Tibial nerve (tissue), 4 donors: Measurements from ENCODE around the gene MC3R. TPM values are rescaled to one million over a fixed set of nuclear protein-coding genes. Genes with fewer than 3 reads are reported as not detected.
"Not testable (repeated sequence)": the region's sequence is repeated elsewhere in the genome, so short reads cannot be mapped to it uniquely, and the experiment has no call there.

Experiments used
- DNase-seq, 2 donors: peaks; one replicate each; pipeline ENCODE4 v3.0.0-alpha.2; 2019; ENCODE audit warnings: low spot score in 2 of 2
- H3K27ac ChIP-seq, 4 donors: fragments of 200-600 bp; sonication (generic) in 3 of 4; one replicate each; pipeline ENCODE4 v1.5.1; 2017 to 2019; ENCODE audit warnings: mild to moderate bottlenecking in 1 of 4
- H3K27me3 ChIP-seq, 2 donors: fragments of 200-600 bp; sonication (generic) in 1 of 2; one replicate each; pipeline versions ENCODE4 v1.5.1 to v1.6.0; 2017 to 2019
- H3K36me3 ChIP-seq, 3 donors: fragments of 200-600 bp; sonication (generic); one replicate each; pipeline ENCODE4 v1.5.1; 2018 to 2019
- H3K4me1 ChIP-seq, 4 donors: fragments of 200-600 bp; sonication (generic) in 3 of 4; one replicate each; pipeline ENCODE4 v1.5.1; 2017 to 2019
- H3K4me3 ChIP-seq, 4 donors: fragments of 200-600 bp; sonication (generic) in 3 of 4; one replicate each; pipeline ENCODE4 v1.5.1; 2017 to 2019; ENCODE audit warnings: mild to moderate bottlenecking in 1 of 4, moderate library complexity in 1 of 4
- H3K9me3 ChIP-seq, 4 donors: fragments of 200-600 bp; sonication (generic) in 3 of 4; one replicate each; pipeline ENCODE4 v1.5.1; 2017 to 2019
- CTCF ChIP-seq, 5 experiments: fragments of 200-600 bp in 3 of 5; fragments of 450-650 bp in 2 of 5; sonication (generic) in 3 of 5; IDR thresholded peaks; one replicate each; pipeline ENCODE4 v1.5.1; 2016 to 2019; ENCODE audit warnings: antibody characterized with exemption in 5 of 5, mild to moderate bottlenecking in 3 of 5, moderate library complexity in 2 of 5
- EP300 ChIP-seq, 2 donors: sonication (generic); formaldehyde crosslinking; IDR thresholded peaks; one replicate each; pipeline ENCODE4 v1.6.1; 2017; ENCODE audit warnings: antibody characterized with exemption in 2 of 2, mild to moderate bottlenecking in 1 of 2
- POLR2A ChIP-seq, 2 donors: fragments of 450-650 bp; IDR thresholded peaks; one replicate each; pipeline ENCODE4 v1.6.1; 2017; ENCODE audit warnings: antibody characterized with exemption in 2 of 2, mild to moderate bottlenecking in 2 of 2, moderate library complexity in 2 of 2
- WGBS, 2 donors: methylation state at CpG; one replicate each; pipeline ENCODE4 v1.1.5; 2018; 5-methylcytosine and 5-hydroxymethylcytosine counted together
- total RNA-seq, 4 donors: library from RNA; depleted of rRNA; stranded (reverse); fragments of >200 nt; gene quantifications; one replicate each; pipeline ENCODE4 v1.1.0, GENCODE V29; 2016

MC3R gene
- total RNA-seq, 4 donors from 2014 or later, result not detected

- H3K36me3 ChIP-seq, result no peaks in the 10 kb centered on the region
- WGBS, 2 donors, result 11 to 19% methylated on average over 1 to 2 of the region's 2 CpGs
- no peak overlapping the region for H3K27ac ChIP-seq
- no peaks in the 10 kb centered on the region for H3K4me1 ChIP-seq
- DNase-seq, result no peak
- no peaks in the 10 kb centered on the region for H3K27me3 ChIP-seq
- peaks cover 0 to 14% (median 0%) of the 10 kb centered on the region in 4 donors for H3K9me3 ChIP-seq
- no peak for TF ChIP-seq CTCF (IDR thresholded peaks at IDR 0.05)
- TF ChIP-seq POLR2A (IDR thresholded peaks at IDR 0.05), result no peak
- no peak for TF ChIP-seq EP300 (IDR thresholded peaks at IDR 0.05)
- H3K4me3 ChIP-seq, result no peak overlapping the region
Measured at GRCh38 chr20:56215115-56215514, 33.4 kb upstream of the MC3R start.

GRCh38 chr20:56217829-56218228, 30.7 kb upstream of the MC3R start:
- no peaks in the 10 kb centered on the region for H3K4me1 ChIP-seq
- peaks cover 0 to 14% (median 0%) of the 10 kb centered on the region in 4 donors for H3K9me3 ChIP-seq
- TF ChIP-seq CTCF (IDR thresholded peaks at IDR 0.05) (no peak), EP300 (IDR thresholded peaks at IDR 0.05) (no peak), POLR2A (IDR thresholded peaks at IDR 0.05) (no peak)
- H3K27ac ChIP-seq, result no peak overlapping the region
- H3K36me3 ChIP-seq, result no peaks in the 10 kb centered on the region
- no peak for DNase-seq
- WGBS, 2 donors, result 56 to 59% methylated on average over 2 of the region's 2 CpGs
- no peaks in the 10 kb centered on the region for H3K27me3 ChIP-seq
- H3K4me3 ChIP-seq, result no peak overlapping the region

GRCh38 chr20:56221186-56221585, 27.3 kb upstream of the MC3R start:
- H3K27me3 ChIP-seq, DNase-seq, H3K36me3 ChIP-seq, H3K4me1 ChIP-seq, H3K27ac ChIP-seq, H3K4me3 ChIP-seq: not testable (repeated sequence)
- H3K9me3 ChIP-seq, result peaks cover 0 to 14% (median 0%) of the 10 kb centered on the region in 4 donors
- 84 to 87% methylated on average over 4 of the region's 4 CpGs for WGBS, 2 donors

GRCh38 chr20:56222201-56222600, 26.3 kb upstream of the MC3R start:
- H3K4me3 ChIP-seq, result no peak overlapping the region
- H3K27me3 ChIP-seq, result no peaks in the 10 kb centered on the region
- TF ChIP-seq POLR2A (IDR thresholded peaks at IDR 0.05) (no peak), EP300 (IDR thresholded peaks at IDR 0.05) (no peak), CTCF (IDR thresholded peaks at IDR 0.05) (no peak)
- H3K36me3 ChIP-seq, result no peaks in the 10 kb centered on the region
- H3K4me1 ChIP-seq, result no peaks in the 10 kb centered on the region
- H3K27ac ChIP-seq, result no peak overlapping the region
- no peak for DNase-seq
- 94% methylated on average over 1 of the region's 1 CpG for WGBS, 2 donors
- peaks cover 0 to 14% (median 0%) of the 10 kb centered on the region in 4 donors for H3K9me3 ChIP-seq

GRCh38 chr20:56222945-56223344, 25.6 kb upstream of the MC3R start:
- Histone ChIP-seq H3K27ac (no peak overlapping the region), H3K36me3 (no peaks in the 10 kb centered on the region)
- 55 to 62% methylated on average over 2 of the region's 2 CpGs for WGBS, 2 donors

More at GRCh38 chr20:56222945-56223344, 25.6 kb upstream of the MC3R start:
- Histone ChIP-seq H3K4me1 (no peaks in the 10 kb centered on the region), H3K9me3 (peaks cover 0 to 14% (median 0%) of the 10 kb centered on the region in 4 donors), H3K4me3 (no peak overlapping the region), H3K27me3 (no peaks in the 10 kb centered on the region)
- TF ChIP-seq CTCF (IDR thresholded peaks at IDR 0.05), result no peak
- TF ChIP-seq EP300 (IDR thresholded peaks at IDR 0.05), result no peak
- no peak for TF ChIP-seq POLR2A (IDR thresholded peaks at IDR 0.05)
- DNase-seq, result no peak
